GM23248 (cell line): ENCODE data around the gene OR6N2. TPM values are rescaled to one million over a fixed set of nuclear protein-coding genes. Genes with fewer than 3 reads are reported as not detected.

Source experiments
- DNase-seq: peaks from one replicate; pipeline ENCODE4 v3.0.0-alpha.2; 2015
- H2AFZ ChIP-seq: fragments of 200-600 bp; sonication (generic); 2 replicates; pipeline ENCODE4 v1.6.1; 2016; ENCODE audit warnings: antibody characterized with exemption
- H3F3A ChIP-seq: fragments of 200-600 bp; sonication (generic); 2 replicates; pipeline ENCODE4 v1.6.1; 2016; ENCODE audit warnings: mild to moderate bottlenecking, antibody characterized with exemption, mixed run types; ENCODE audit not compliant: insufficient read depth
- H3K27ac ChIP-seq: fragments of 200-600 bp; sonication (generic); 2 replicates; pipeline ENCODE4 v1.5.1; 2016; ENCODE audit warnings: mild to moderate bottlenecking
- H3K27me3 ChIP-seq: fragments of 200-600 bp; sonication (generic); replicated peaks from 2 replicates; pipeline ENCODE4 v1.6.1; 2016; ENCODE audit warnings: mild to moderate bottlenecking; ENCODE audit not compliant: insufficient read depth
- H3K36me3 ChIP-seq: fragments of 200-600 bp; sonication (generic); 2 replicates; pipeline ENCODE4 v1.6.1; 2016; ENCODE audit warnings: low read depth, mild to moderate bottlenecking
- H3K4me1 ChIP-seq: fragments of 200-600 bp; sonication (generic); 2 replicates; pipeline ENCODE4 v1.6.1; 2016; ENCODE audit warnings: mild to moderate bottlenecking; ENCODE audit not compliant: insufficient read depth
- H3K4me2 ChIP-seq: fragments of 200-600 bp; sonication (generic); one replicate; pipeline ENCODE4 v1.6.1; 2016; ENCODE audit warnings: mild to moderate bottlenecking; ENCODE audit not compliant: unreplicated experiment
- H3K4me3 ChIP-seq: fragments of 200-600 bp; sonication (generic); 2 replicates; pipeline ENCODE4 v1.5.1; 2016; ENCODE audit warnings: mild to moderate bottlenecking
- H3K79me2 ChIP-seq: fragments of 200-600 bp; sonication (generic); 2 replicates; pipeline ENCODE4 v1.6.1; 2016; ENCODE audit warnings: mild to moderate bottlenecking; ENCODE audit not compliant: insufficient read depth
- H3K9ac ChIP-seq: fragments of 200-600 bp; sonication (generic); 2 replicates; pipeline ENCODE4 v1.6.1; 2016; ENCODE audit warnings: mild to moderate bottlenecking
- H3K9me2 ChIP-seq: fragments of 200-600 bp; sonication (generic); 2 replicates; pipeline ENCODE4 v1.6.1; 2016; ENCODE audit warnings: mixed run types, mild to moderate bottlenecking, moderate library complexity; ENCODE audit not compliant: insufficient read depth
- H3K9me3 ChIP-seq: fragments of 200-600 bp; sonication (generic); one replicate; pipeline ENCODE4 v1.6.1; 2017; ENCODE audit warnings: low read depth
- H4K20me1 ChIP-seq: fragments of 200-600 bp; sonication (generic); 2 replicates; pipeline ENCODE4 v1.6.0; 2016; ENCODE audit not compliant: insufficient read depth
- EZH2 ChIP-seq: fragments of 200-600 bp; sonication (generic); IDR thresholded peaks from 2 replicates; pipeline ENCODE4 v1.6.1; 2018; ENCODE audit warnings: antibody characterized with exemption, mild to moderate bottlenecking; ENCODE audit not compliant: insufficient read depth, poor library complexity, severe bottlenecking
- EZH2phosphoT487 ChIP-seq: fragments of 200-600 bp; sonication (generic); IDR thresholded peaks from 2 replicates; pipeline ENCODE4 v1.6.1; 2018; ENCODE audit warnings: antibody characterized with exemption, moderate library complexity, mild to moderate bottlenecking, low read depth; ENCODE audit not compliant: insufficient read depth
- WGBS, 2 experiments: methylation state at CpG; one replicate each; pipeline ENCODE4 v1.1.6; 2015 to 2017; ENCODE audit warnings: low lambda C conversion rate in 2 of 2, low coverage in 1 of 2; ENCODE audit errors: missing lambda C conversion rate in 2 of 2; 5-methylcytosine and 5-hydroxymethylcytosine counted together
- in situ Hi-C: fragments of 300-500 bp; cut with MboI; formaldehyde crosslinking; loops from 2 replicates; pipeline ENCODE4 v1.15.0; 2020
- polyA plus RNA-seq: library from polyadenylated mRNA; unstranded; fragments of >200 nt; fragmentation: Nextera tagmentation; extraction: Ambion mirVana; gene quantifications from 2 replicates; pipeline ENCODE4 v1.2.1, GENCODE V29; 2016
- total RNA-seq: library from RNA; depleted of rRNA; stranded (reverse); fragments of >200 nt; shearing (Covaris generic); gene quantifications from 2 replicates; pipeline ENCODE4 v1.2.3, GENCODE V29; 2014

Gene OR6N2
- total and polyA plus RNA-seq, 2 experiments from 2014 or later, result not detected

GRCh38 chr1:158818975-158819431, 38.0 kb upstream of the OR6N2 start:
- no peak for DNase-seq
- TF ChIP-seq EZH2 (no peak), EZH2phosphoT487 (no peak)
- H3K27me3 ChIP-seq, result no peaks in the 10 kb centered on the region
- no peaks in the 10 kb centered on the region for H3K9me3 ChIP-seq
- in situ Hi-C loops, result no loop called here
- no peak overlapping the region for H3K9ac ChIP-seq
- H4K20me1 ChIP-seq, result no peaks in the 10 kb centered on the region
- H3K4me1 ChIP-seq, result no peaks in the 10 kb centered on the region
- no peak overlapping the region for H2AFZ ChIP-seq
- WGBS, 2 experiments, result 29 to 33% methylated on average over 1 of the region's 1 CpG
- no peaks in the 10 kb centered on the region for H3K79me2 ChIP-seq
- no peak overlapping the region for H3K4me2 ChIP-seq
- H3K27ac ChIP-seq, result no peak overlapping the region
- no peak overlapping the region for H3K4me3 ChIP-seq
- H3K36me3 ChIP-seq, result no peaks in the 10 kb centered on the region
- H3F3A ChIP-seq, result no peaks in the 10 kb centered on the region
- no peaks in the 10 kb centered on the region for H3K9me2 ChIP-seq

GRCh38 chr1:158818560-158818959, 37.6 kb upstream of the OR6N2 start:
- H4K20me1 ChIP-seq, result no peaks in the 10 kb centered on the region
- no peak overlapping the region for H2AFZ ChIP-seq
- no peaks in the 10 kb centered on the region for H3K36me3 ChIP-seq
- no peak overlapping the region for H3K27ac ChIP-seq
- no peak overlapping the region for H3K4me3 ChIP-seq
- no peaks in the 10 kb centered on the region for H3K4me1 ChIP-seq
- no peaks in the 10 kb centered on the region for H3K79me2 ChIP-seq
- no peak for DNase-seq
- no peaks in the 10 kb centered on the region for H3K9me3 ChIP-seq
- TF ChIP-seq EZH2 (no peak), EZH2phosphoT487 (no peak)
- H3K9me2 ChIP-seq, result no peaks in the 10 kb centered on the region
- H3K4me2 ChIP-seq, result no peak overlapping the region
- no peaks in the 10 kb centered on the region for H3K27me3 ChIP-seq
- in situ Hi-C loops, result no loop called here
- no peaks in the 10 kb centered on the region for H3F3A ChIP-seq
- H3K9ac ChIP-seq, result no peak overlapping the region
- WGBS, 2 experiments, result 18 to 30% methylated on average over 1 of the region's 1 CpG

GRCh38 chr1:158814970-158815369, 34.0 kb upstream of the OR6N2 start:
- Histone ChIP-seq H4K20me1 (no peaks in the 10 kb centered on the region), H3K27ac (no peak overlapping the region), H3K27me3 (no peaks in the 10 kb centered on the region), H3K4me1 (no peaks in the 10 kb centered on the region), H3K36me3 (no peaks in the 10 kb centered on the region), H3F3A (no peaks in the 10 kb centered on the region), H3K9me2 (no peaks in the 10 kb centered on the region), H3K9me3 (no peaks in the 10 kb centered on the region), H3K79me2 (no peaks in the 10 kb centered on the region), H3K4me3 (no peak overlapping the region), H3K4me2 (no peak overlapping the region), H3K9ac (no peak overlapping the region), H2AFZ (no peak overlapping the region)
- TF ChIP-seq EZH2 (no peak), EZH2phosphoT487 (no peak)
- 3 to 6% methylated on average over 1 of the region's 1 CpG for WGBS, 2 experiments
- DNase-seq, result no peak
- in situ Hi-C loops, result no loop called here

GRCh38 chr1:158813164-158813563, 32.2 kb upstream of the OR6N2 start:
- no peak for TF ChIP-seq EZH2phosphoT487
- TF ChIP-seq EZH2, result no peak
- no peak for DNase-seq
- Histone ChIP-seq H3K9me3 (no peaks in the 10 kb centered on the region), H4K20me1 (no peaks in the 10 kb centered on the region), H3F3A (no peaks in the 10 kb centered on the region), H3K9ac (no peak overlapping the region), H3K4me2 (no peak overlapping the region), H3K36me3 (no peaks in the 10 kb centered on the region), H3K4me3 (no peak overlapping the region), H3K27ac (no peak overlapping the region), H3K9me2 (no peaks in the 10 kb centered on the region), H3K4me1 (no peaks in the 10 kb centered on the region), H2AFZ (no peak overlapping the region), H3K27me3 (no peaks in the 10 kb centered on the region), H3K79me2 (no peaks in the 10 kb centered on the region)
- WGBS, 2 experiments, result 36 to 38% methylated on average over 3 of the region's 3 CpGs
- in situ Hi-C loops, result no loop called here

- H3K9me3 ChIP-seq, result no peaks in the 10 kb centered on the region
- H3K36me3 ChIP-seq, result no peaks in the 10 kb centered on the region
- no peaks in the 10 kb centered on the region for H3K27me3 ChIP-seq
- no peak overlapping the region for H3K4me2 ChIP-seq
- no peaks in the 10 kb centered on the region for H3K4me1 ChIP-seq
- no peaks in the 10 kb centered on the region for H3K79me2 ChIP-seq
- in situ Hi-C loops, result no loop called here
- WGBS, 2 experiments, result 21 to 22% methylated on average over 2 of the region's 2 CpGs
- no peaks in the 10 kb centered on the region for H3K9me2 ChIP-seq
- H3K27ac ChIP-seq, result no peak overlapping the region
- no peak overlapping the region for H3K4me3 ChIP-seq
- H2AFZ ChIP-seq, result no peak overlapping the region
- no peak overlapping the region for H3K9ac ChIP-seq
- H3F3A ChIP-seq, result no peaks in the 10 kb centered on the region
- no peaks in the 10 kb centered on the region for H4K20me1 ChIP-seq
- no peak for TF ChIP-seq EZH2
- no peak for TF ChIP-seq EZH2phosphoT487
- DNase-seq, result no peak
Observed at GRCh38 chr1:158812336-158812735, 31.3 kb upstream of the OR6N2 start.
